GM21717 (cell line): ENCODE results near the gene MAGI2.

Experiments
- ATAC-seq: cut with Tn5 transposase; IDR thresholded peaks from one replicate; pipeline ENCODE4 v1.9.1; 2021; ENCODE audit warnings: mild to moderate bottlenecking, moderate library complexity; ENCODE audit not compliant: unreplicated experiment

The MAGI2 gene

GRCh38 chr7:79272938-79273337 lies 180.5 kb downstream of the MAGI2 start:
- no peak for ATAC-seq

DNA sequence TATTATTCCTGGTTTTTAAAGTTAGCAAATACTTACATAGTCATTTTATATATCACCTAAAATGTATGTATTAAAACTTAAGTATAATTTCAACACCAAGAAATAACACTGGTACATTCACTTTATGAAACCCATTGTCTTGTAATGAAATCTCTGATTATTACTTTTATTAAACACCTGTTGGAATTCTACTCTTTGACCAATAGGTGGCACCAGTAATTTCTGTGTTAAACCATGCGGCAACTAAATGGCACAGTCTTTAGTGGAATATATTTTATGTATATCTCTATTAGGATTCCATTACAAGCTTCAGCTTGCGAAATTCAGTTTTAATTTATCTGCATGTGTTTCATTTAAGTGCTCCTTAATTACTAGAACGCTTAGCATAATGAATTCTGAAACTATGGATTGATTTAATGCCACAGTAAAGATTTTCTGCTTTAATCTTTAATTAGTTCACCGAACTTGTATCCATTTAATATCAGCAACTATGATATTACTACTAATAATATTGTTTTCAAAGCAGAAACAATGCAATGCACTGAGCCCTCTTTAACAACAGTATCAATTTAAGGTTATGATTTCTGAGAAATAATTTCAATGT lies 181.3 kb downstream of the MAGI2 start:
- ATAC-seq: no peak

DNA sequence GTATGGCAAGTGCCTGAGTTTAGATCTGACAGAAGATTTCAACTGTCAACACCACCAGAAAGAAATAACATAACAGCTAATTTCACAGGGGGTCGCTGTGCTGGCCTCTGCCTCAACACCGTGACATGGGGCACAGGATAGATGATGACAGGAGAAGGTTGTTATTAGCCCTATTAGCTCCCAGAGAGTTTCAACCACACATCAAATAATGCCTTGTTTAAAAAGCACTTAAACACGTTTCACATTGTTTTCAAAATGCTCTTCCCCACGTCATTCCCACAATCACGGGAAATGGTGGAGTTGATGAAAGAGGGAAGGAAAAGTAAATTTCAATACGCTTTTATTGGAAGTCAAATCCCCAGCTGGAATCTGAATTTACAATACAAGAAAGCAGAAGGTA lies 184.7 kb downstream of the MAGI2 start:
- no peak for ATAC-seq

GRCh38 chr7:79258826-79259225 lies 194.6 kb downstream of the MAGI2 start:
- no peak for ATAC-seq

DNA sequence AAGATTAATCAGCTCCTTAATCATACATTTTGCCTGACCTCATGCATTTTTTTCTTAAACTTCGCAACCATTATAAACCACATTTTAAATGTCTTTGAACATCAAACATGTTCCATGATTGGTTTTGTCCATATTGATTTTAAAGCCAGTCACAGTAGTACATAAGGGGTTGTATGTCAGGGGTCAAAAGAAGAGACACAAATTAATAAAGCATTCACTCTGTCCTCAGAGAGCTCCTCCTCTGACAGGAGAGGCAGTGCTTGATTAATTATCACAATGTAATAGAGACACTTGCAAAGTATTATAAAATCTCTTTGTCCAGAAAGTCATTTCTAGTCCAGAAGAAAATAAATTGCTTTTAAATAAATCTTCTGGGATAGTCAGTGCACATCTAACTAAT lies 195.5 kb downstream of the MAGI2 start:
- no peak for ATAC-seq

DNA sequence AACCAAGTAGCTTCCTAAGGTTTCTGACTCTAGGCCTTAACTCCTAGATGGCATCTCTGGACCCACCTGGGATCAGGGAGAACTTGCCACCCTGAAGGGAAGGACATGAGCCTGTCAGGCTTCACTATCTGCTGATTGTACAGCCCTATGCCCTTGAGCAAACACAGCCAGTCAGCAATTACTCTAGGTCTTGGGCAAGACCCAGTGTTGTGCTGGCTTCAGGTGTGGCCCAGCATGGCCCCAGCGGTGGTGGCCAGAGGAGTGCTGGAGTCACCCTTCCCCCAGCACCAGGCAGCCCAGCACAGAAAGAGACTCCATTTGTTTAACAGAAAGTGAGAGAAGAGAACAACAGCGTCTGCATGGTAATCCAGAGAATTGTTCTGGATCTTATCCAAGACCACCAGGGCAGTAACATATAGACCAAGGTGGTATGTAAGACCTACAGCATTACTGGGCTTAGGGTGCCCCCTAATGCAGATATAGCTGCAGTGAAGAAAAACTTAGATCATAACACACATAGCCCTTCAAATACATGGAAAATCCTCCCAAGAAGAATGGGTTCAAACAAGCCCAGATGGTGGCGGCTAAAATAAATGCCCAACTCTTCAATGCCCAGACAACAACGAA lies 207.7 kb downstream of the MAGI2 start:
- no peak for ATAC-seq

DNA sequence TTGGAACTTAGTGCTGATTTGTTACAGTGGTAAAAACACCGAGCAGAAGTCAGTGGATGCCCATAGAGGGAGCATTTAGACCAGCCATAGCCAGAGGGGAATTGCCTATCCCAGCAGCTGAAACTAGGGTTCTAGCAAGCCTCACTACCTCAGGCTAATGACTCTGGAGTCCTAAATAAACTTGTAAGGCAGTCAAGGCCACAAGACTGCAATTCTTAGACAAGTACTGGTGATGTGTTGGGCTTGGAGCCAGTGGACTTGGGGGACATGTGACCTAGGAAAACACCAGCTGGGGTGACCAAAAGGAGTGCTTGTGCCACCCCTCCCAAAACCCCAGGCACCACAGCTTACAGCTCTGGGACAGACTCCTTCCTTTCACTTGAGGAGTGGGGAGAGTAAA lies 209.0 kb downstream of the MAGI2 start:
- ATAC-seq: no peak

DNA sequence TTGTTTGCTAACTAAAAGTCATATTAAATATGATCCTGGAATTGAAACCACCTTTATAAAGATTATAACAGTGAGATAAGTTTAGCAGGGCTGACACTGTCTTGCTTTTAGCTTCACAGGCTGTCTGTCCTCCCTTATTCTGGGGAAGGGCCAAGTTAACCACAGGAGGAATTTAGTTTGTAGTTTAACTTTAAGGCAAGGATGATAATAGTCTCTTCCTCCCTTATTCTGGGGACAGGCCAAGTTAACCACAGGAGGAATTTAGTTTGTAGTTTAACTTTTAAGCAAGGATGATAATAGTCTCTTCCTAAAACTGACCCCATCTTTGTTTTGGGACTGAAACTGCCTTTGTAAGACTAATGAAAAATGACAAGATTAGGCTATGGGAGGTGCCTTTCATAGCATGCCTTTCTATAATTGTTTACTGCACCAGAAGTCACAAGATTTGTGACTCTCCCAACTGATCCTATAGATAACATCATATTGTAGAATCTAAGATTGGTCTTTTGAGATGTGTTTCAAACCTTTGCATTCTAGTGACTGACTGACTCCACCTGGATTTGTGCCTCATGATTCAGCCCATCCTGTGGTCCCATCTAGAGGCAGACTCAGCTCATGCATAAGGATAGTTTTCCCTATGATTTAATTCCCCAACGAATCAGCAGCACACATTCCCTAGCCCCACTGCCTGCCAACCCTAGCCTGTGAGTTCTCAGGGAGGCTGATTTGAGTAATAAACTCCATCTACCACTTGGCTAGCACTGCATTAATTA lies 212.0 kb downstream of the MAGI2 start:
- no peak for ATAC-seq

- no peak for ATAC-seq
Measured at GRCh38 chr7:79240413-79240812, 213.1 kb downstream of the MAGI2 start.

DNA sequence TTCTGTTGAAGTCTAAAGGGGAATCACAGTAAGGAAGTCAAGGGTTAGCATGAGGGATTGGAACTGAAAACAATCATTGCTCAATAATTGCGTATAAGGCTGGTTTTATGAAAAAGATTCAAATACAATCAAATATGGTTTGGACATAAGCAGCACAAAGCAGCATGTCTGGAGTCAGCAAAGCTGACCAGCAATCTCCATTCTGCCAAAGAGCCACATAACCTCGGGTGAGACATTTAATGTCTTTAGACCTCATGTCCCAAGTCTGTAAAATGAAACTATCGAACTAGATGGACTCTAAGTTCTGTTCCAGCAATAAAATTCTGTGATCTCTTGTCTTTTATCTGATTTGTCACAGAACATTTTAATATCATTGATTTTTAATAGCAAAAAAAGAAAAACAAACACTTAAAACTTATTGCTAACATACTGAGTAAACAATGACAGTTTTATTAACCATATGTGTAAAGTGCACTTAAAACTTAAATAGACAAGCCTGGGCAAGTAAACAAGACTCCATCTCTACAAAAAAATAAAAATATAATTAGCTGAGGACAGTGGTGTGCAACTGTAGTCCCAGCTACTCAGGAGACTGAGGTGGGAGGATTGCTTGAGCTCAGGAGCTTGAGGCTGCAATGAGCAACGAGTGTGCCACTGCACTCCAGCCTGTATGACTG lies 217.0 kb downstream of the MAGI2 start:
- ATAC-seq: no peak

GRCh38 chr7:79227044-79227443 lies 226.4 kb downstream of the MAGI2 start:
- ATAC-seq: no peak

- no peak for ATAC-seq
Measured at GRCh38 chr7:79221211-79221610, 232.3 kb downstream of the MAGI2 start.

- ATAC-seq: no peak
Measured at GRCh38 chr7:79217976-79218626, 235.4 kb downstream of the MAGI2 start.

DNA sequence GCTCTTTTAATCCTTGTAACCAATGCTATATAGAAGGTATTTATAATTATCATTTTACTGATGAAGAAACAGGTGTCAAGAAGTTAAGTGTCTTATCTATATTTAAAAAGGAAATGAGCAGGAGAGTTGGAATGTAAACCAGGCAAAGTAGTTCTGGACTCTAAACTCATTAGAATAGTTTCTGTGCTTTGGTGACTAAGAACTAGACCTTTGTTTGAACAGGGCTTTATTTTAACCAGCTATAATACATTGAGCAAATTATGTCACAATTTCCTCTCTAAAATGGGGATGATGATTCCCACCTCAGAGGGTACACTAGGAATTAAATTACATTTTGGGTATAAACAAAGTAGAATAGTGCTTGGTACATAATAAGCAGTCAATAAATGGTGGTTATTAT lies 236.0 kb downstream of the MAGI2 start:
- ATAC-seq: no peak

- ATAC-seq: no peak
Measured at GRCh38 chr7:79216236-79216635, 237.2 kb downstream of the MAGI2 start.

- ATAC-seq: no peak
Measured at GRCh38 chr7:79212334-79212733, 241.1 kb downstream of the MAGI2 start.

DNA sequence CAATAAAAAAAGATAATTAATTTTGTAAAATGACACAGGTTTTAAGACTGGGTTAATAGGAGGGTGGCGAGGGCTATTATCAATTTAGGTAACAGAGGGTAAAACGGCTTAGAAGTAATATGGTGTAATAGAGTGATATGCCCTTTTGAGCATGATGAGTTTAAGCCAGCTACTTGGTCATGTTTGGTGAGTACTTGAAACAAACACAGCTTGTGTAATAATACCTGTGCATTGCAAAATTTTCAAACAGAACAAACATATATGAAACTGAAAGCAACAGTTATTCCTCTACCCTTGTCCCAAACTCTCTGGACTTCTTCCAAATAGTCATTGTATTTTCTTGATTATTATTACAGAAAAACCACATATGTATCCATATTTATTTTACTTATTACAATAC lies 241.7 kb downstream of the MAGI2 start:
- no peak for ATAC-seq

GRCh38 chr7:79199961-79200360 lies 253.5 kb downstream of the MAGI2 start:
- no peak for ATAC-seq

DNA sequence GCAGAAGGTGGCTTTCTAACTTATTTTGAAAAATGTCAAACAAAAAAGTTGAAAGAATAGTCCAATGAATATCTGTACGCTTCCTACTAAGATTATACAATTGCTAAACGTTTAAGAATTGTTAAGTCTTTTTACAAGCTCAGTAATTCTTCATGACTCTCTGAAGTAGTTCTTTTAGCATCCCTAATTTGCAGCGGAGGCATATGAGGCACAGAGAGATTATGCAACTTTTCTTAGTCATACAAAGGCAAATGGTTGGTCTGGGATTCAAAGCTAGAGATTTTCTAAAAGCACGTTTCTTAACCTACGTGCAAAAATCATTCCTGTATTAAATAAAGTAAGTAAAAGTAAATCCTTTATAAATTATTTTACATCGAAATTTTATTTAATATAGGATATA lies 254.2 kb downstream of the MAGI2 start:
- ATAC-seq: no peak

- ATAC-seq: no peak
Measured at GRCh38 chr7:79185605-79186004, 267.9 kb downstream of the MAGI2 start.

DNA sequence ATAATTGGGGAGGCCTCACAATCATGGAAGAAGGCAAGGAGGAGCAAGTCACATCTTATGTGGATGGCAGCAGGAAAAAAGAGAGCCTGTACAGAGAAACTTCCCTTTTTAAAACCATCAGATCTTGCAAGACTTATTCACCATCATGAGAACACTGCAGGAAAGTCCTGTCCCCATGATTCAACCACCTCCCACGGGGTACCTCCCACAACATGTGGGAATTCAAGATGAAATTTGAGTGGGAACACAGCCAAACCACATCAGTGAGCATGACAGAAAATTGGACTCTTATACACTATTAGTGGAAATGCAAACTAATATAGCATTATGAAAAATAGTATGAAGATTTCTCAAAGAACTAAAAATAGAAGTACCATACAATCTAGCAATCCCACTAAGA lies 271.2 kb downstream of the MAGI2 start:
- ATAC-seq: no peak
